IMR-90 (cell line): Measurements from ENCODE around the gene GNAZ.

Source experiments
- POLR2A ChIP-seq: IDR thresholded peaks from 2 replicates; pipeline ENCODE4 v1.6.1; 2012; ENCODE audit warnings: mild to moderate bottlenecking, low read depth, low read length
- RCOR1 ChIP-seq: IDR thresholded peaks from 2 replicates; pipeline ENCODE4 v1.6.1; 2012; ENCODE audit warnings: mild to moderate bottlenecking, low read length, improper control_type of control experiment; ENCODE audit not compliant: insufficient replicate concordance
- TF ChIP-seq, protein P1 (sequence below): conservative IDR thresholded peaks from 2 replicates; pipeline ENCODE4 v1.5.1; 2012; ENCODE audit warnings: mild to moderate bottlenecking, low read depth, low read length, improper control_type of control experiment

DNA sequence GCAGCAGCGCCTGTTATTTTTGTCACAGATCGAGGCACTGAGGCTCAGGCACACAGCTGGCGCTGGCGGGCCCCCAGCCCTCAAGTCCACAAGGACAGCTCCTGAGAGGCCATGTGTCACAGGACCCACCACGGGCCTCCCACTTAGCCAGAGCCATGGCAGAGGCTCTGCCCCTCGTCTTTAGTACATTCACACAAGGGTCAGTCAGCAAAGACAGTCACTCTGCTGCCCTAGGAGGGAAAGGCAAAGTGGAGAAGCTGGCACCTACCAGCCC, 29.1 kb downstream of the GNAZ start:
- TF ChIP-seq, protein P1, sequence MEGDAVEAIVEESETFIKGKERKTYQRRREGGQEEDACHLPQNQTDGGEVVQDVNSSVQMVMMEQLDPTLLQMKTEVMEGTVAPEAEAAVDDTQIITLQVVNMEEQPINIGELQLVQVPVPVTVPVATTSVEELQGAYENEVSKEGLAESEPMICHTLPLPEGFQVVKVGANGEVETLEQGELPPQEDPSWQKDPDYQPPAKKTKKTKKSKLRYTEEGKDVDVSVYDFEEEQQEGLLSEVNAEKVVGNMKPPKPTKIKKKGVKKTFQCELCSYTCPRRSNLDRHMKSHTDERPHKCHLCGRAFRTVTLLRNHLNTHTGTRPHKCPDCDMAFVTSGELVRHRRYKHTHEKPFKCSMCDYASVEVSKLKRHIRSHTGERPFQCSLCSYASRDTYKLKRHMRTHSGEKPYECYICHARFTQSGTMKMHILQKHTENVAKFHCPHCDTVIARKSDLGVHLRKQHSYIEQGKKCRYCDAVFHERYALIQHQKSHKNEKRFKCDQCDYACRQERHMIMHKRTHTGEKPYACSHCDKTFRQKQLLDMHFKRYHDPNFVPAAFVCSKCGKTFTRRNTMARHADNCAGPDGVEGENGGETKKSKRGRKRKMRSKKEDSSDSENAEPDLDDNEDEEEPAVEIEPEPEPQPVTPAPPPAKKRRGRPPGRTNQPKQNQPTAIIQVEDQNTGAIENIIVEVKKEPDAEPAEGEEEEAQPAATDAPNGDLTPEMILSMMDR = no peak
- TF ChIP-seq RCOR1 (no peak), POLR2A (no peak)
